ENCODE results near the gene HPSE2.

GRCh38 chr10:99119258-99119748 lies 116.3 kb downstream of the HPSE2 start:
- TF ChIP-seq CTCF (IDR thresholded peaks at IDR 0.05) (no peak), POLR2A (IDR thresholded peaks at IDR 0.05) (no peak)
